HG02943 (cell line): ENCODE data around the gene GADD45G.

Experiments
- ATAC-seq: cut with Tn5 transposase; IDR thresholded peaks from one replicate; pipeline ENCODE4 v1.9.1; 2021; ENCODE audit warnings: mild to moderate bottlenecking, low read depth, moderate library complexity; ENCODE audit not compliant: unreplicated experiment

Gene GADD45G

GRCh38 chr9:89592213-89592815, 12.5 kb upstream of the GADD45G start:
- no peak for ATAC-seq

GRCh38 chr9:89592963-89593726, 11.7 kb upstream of the GADD45G start:
- ATAC-seq: no peak

- no peak for ATAC-seq
These were observed 10.9 kb upstream of the GADD45G start for GRCh38 chr9:89593727-89594427.

- no peak for ATAC-seq
These were observed 9.8 kb upstream of the GADD45G start for GRCh38 chr9:89594811-89595550.

- ATAC-seq: no peak
These were observed 9.2 kb upstream of the GADD45G start for GRCh38 chr9:89595646-89596045.

GRCh38 chr9:89596937-89597555, 7.8 kb upstream of the GADD45G start:
- ATAC-seq: no peak

- no peak for ATAC-seq
These were observed 7.0 kb upstream of the GADD45G start for GRCh38 chr9:89597711-89598362.

- ATAC-seq: no peak
These were observed 6.5 kb upstream of the GADD45G start for GRCh38 chr9:89598363-89598713.

- ATAC-seq: no peak
These were observed 5.9 kb upstream of the GADD45G start for GRCh38 chr9:89598926-89599325.

GRCh38 chr9:89600831-89601230, 4.0 kb upstream of the GADD45G start:
- ATAC-seq: no peak

- ATAC-seq: no peak
These were observed 3.5 kb upstream of the GADD45G start for GRCh38 chr9:89601306-89601705.

- ATAC-seq: no peak
These were observed 2.8 kb upstream of the GADD45G start for GRCh38 chr9:89601856-89602562.

- no peak for ATAC-seq
These were observed 1.6 kb upstream of the GADD45G start for GRCh38 chr9:89602978-89603766.

- ATAC-seq: no peak
These were observed 796 bp upstream of the GADD45G start for GRCh38 chr9:89603767-89604665.

- ATAC-seq: no peak
These were observed 745 bp downstream of the GADD45G start for GRCh38 chr9:89605465-89606048.

- no peak for ATAC-seq
These were observed 1.3 kb downstream of the GADD45G start for GRCh38 chr9:89606049-89606623.
